Fibroblast of lung (primary cell): ENCODE results near the gene ELOVL5.

Source experiments
- CTCF ChIP-seq, 2 donors: IDR thresholded peaks in 1 of 2; conservative IDR thresholded peaks in 1 of 2; 1 replicate in 1 of 2; 2 replicates in 1 of 2; pipeline ENCODE4 v1.5.1; 2011 to 2012; ENCODE audit warnings: low read length in 2 of 2, control low read depth in 1 of 2, inconsistent platforms in 1 of 2, low read depth in 1 of 2, mild to moderate bottlenecking in 1 of 2
- EZH2 ChIP-seq: IDR thresholded peaks from 2 replicates; pipeline ENCODE4 v1.5.1; 2012; ENCODE audit warnings: low read length, control low read depth, mild to moderate bottlenecking; ENCODE audit errors: missing control alignments

DNA sequence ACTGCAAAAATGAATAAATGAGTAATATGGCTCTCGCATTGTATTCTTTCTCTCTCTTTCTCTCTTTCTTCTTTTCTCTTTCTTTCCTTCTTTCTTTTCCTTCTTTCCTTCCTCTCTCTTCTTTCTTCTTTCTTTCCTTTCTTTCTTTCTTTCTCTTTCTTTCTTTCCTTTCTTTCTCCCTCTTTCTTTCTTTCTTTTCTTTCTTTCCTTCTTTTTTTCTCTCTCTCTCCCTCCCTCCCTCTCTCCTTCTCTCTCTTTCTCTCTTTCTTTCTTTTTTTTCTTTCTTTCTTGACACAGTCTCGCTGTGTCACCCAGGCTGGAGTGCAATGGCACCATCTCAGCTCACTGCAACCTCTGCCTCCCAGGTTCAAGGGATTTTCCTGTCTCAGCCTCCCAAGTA lies 20.3 kb upstream of the ELOVL5 start:
- TF ChIP-seq CTCF (conservative IDR thresholded peaks at IDR 0.05 in 1 of 2, IDR thresholded peaks at IDR 0.05 in 1 of 2; ENCODE audit: low read depth in 1 of 2, low read length in 2 of 2) (no peak), EZH2 (no peak)
